Measurements from ENCODE around the gene RNF135. TPM values are rescaled to one million over a fixed set of nuclear protein-coding genes. Genes with fewer than 3 reads are reported as not detected.
"Not testable (repeated sequence)": the region's sequence is repeated elsewhere in the genome, so short reads cannot be mapped to it uniquely, and the experiment has no call there.

Gene RNF135
- total RNA-seq, 2 donors from 2014 or later = 14.8 to 20.7 TPM

DNA sequence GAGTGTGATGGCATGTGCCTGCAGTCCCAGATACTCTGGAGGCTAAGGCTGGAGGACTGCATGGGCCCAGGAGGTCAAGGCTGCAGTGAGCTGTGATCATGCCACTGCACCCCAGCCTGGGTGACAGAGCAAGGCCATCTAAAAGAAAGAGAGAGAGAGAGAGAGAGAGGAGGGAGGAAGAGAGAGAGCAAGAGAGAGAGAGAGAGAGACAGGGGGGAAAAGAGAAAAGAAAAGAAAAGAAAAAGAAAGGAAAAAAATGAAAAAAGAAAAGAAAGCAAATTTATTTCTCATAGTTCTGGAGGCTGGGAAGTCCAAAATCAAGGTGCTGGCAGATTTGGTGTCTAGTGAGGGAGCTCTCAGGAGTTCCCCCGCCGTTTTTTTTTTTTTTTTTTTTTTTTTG is 33.3 kb downstream of the RNF135 start:
- H3K4me1 ChIP-seq (ENCODE audit: control insufficient read depth, insufficient read depth, low read length) = no peaks in the 10 kb centered on the region
- H3K27ac ChIP-seq (ENCODE audit: low read depth, low read length) = no peak overlapping the region
- WGBS, 2 experiments (ENCODE audit: insufficient coverage in 1 of 2, insufficient read length in 1 of 2) = 82% methylated on average over 2 of the region's 2 CpGs; no CpG with 5 or more reads in 1 of the 2 experiments
- H3K9ac ChIP-seq (ENCODE audit: extremely low read depth, low read length, poor library complexity, severe bottlenecking) = no peak overlapping the region
- no peak overlapping the region for H3K4me3 Mint-ChIP-seq
- no peaks in the 10 kb centered on the region for H3K36me3 ChIP-seq (ENCODE audit: control insufficient read depth, insufficient read depth, low read length)
- peaks cover 5% of the 10 kb centered on the region for H3K9me3 Mint-ChIP-seq
- H3K27me3 ChIP-seq (ENCODE audit: control insufficient read depth, insufficient read depth, low read length, poor library complexity, severe bottlenecking) = peaks cover 16% of the 10 kb centered on the region
- TF ChIP-seq, protein P1, sequence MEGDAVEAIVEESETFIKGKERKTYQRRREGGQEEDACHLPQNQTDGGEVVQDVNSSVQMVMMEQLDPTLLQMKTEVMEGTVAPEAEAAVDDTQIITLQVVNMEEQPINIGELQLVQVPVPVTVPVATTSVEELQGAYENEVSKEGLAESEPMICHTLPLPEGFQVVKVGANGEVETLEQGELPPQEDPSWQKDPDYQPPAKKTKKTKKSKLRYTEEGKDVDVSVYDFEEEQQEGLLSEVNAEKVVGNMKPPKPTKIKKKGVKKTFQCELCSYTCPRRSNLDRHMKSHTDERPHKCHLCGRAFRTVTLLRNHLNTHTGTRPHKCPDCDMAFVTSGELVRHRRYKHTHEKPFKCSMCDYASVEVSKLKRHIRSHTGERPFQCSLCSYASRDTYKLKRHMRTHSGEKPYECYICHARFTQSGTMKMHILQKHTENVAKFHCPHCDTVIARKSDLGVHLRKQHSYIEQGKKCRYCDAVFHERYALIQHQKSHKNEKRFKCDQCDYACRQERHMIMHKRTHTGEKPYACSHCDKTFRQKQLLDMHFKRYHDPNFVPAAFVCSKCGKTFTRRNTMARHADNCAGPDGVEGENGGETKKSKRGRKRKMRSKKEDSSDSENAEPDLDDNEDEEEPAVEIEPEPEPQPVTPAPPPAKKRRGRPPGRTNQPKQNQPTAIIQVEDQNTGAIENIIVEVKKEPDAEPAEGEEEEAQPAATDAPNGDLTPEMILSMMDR (conservative IDR thresholded peaks at IDR 0.05) = no peak
- no peak for DNase-seq
- H3K36me3 Mint-ChIP-seq (ENCODE audit: low read depth) = peaks cover 21% of the 10 kb centered on the region
- peaks cover 10% of the 10 kb centered on the region for H3K4me1 Mint-ChIP-seq
- H3K4me3 ChIP-seq (ENCODE audit: low read length) = no peak overlapping the region
- peaks cover 2% of the 10 kb centered on the region for H3K9me3 ChIP-seq (ENCODE audit: control insufficient read depth, low read length)
- H3K27me3 Mint-ChIP-seq (ENCODE audit: insufficient read depth) = peaks cover 14% of the 10 kb centered on the region
- H3K27ac Mint-ChIP-seq = no peak overlapping the region

DNA sequence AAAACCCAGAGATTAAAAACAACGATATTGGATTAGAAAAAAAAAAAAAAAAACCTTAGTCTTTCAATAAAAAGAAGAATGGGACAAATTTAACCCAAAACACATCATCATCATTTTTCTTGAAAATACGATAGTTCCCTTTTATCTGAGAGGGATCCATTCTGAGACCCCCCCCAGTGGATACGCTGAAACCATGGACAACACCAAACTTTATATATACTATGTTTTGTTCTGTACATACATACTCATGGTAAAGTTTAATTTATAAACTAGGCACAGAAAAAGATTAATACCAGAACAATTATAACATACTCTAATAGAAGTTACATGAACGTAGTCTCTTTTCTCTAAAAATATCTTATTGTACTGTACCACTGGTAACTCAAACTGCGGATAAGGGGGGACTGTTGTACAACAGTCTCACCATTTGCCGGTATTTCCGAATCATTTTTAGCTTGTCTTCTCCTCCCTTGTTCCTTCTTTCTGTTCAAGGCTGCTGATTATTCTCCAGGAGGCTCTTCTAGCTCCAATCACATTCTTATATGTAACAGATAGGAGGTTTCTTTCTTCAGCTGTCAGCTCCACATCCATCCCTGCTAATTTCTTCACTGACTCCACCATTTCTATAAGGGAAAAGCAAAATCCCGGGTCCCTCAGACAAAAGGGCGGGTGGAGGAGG is 37.0 kb downstream of the RNF135 start:
- Mint-ChIP-seq H3K27me3 (ENCODE audit: insufficient read depth) (peaks cover 34% of the 10 kb centered on the region), H3K4me3 (peak overlapping the region; percentile 84), H3K27ac (no peak overlapping the region), H3K36me3 (ENCODE audit: low read depth) (peaks cover 5% of the 10 kb centered on the region), H3K4me1 (peaks cover 8% of the 10 kb centered on the region), H3K9me3 (peaks cover 2% of the 10 kb centered on the region)
- no peaks in the 10 kb centered on the region for H3K36me3 ChIP-seq (ENCODE audit: control insufficient read depth, insufficient read depth, low read length)
- no peaks in the 10 kb centered on the region for H3K9me3 ChIP-seq (ENCODE audit: control insufficient read depth, low read length)
- TF ChIP-seq, protein P1 (conservative IDR thresholded peaks at IDR 0.05) = no peak
- peaks cover 26% of the 10 kb centered on the region for H3K27me3 ChIP-seq (ENCODE audit: control insufficient read depth, insufficient read depth, low read length, poor library complexity, severe bottlenecking)
- H3K27ac ChIP-seq (ENCODE audit: low read depth, low read length) = no peak overlapping the region
- no peaks in the 10 kb centered on the region for H3K4me1 ChIP-seq (ENCODE audit: control insufficient read depth, insufficient read depth, low read length)
- H3K4me3 ChIP-seq (ENCODE audit: low read length) = peak overlapping the region; percentile 81
- no peak for DNase-seq
- WGBS, 2 experiments (ENCODE audit: insufficient coverage in 1 of 2, insufficient read length in 1 of 2) = 69 to 98% methylated on average over 4 to 8 of the region's 9 CpGs
- peak overlapping the region; percentile 27 for H3K9ac ChIP-seq (ENCODE audit: extremely low read depth, low read length, poor library complexity, severe bottlenecking)

DNA sequence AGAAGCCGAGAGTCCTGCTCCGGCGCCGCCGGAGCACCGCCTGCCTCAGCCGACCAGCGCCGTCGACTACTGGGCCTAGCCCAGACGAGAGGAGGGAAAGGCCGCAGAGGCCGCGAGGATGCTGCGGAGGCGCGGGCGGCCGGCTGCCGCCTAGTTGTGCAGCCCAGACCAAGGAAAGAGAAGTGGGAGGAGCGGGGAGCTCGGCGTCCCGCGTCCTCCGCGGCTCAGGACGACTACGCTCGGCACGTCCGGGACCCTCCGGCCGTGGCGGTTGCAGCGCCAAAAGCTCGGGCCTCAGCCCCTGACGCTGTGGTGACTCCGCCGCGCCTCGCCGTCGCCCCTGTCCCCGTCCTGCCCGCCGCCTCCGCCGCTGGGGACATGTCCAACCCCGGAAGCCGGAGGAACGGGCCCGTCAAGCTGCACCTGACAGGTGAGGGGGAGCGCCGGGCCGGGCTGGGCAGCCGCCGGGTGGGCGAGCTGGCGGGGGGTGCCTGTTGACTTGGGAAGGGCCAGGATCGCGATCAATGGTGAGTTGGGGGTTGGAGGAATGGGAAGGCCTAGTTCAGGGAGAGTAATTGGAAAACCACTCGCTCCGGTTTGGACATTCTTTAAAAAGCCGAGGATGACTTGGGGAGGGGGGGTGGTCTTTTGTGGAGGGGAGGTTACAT is 37.7 kb downstream of the RNF135 start:
- Histone ChIP-seq H3K27ac (ENCODE audit: low read depth, low read length) (no peak overlapping the region), H3K4me1 (ENCODE audit: control insufficient read depth, insufficient read depth, low read length) (no peaks in the 10 kb centered on the region), H3K9me3 (ENCODE audit: control insufficient read depth, low read length) (no peaks in the 10 kb centered on the region), H3K4me3 (ENCODE audit: low read length) (peak overlapping the region; percentile 81), H3K27me3 (ENCODE audit: control insufficient read depth, insufficient read depth, low read length, poor library complexity, severe bottlenecking) (peaks cover 26% of the 10 kb centered on the region), H3K9ac (ENCODE audit: extremely low read depth, low read length, poor library complexity, severe bottlenecking) (peak overlapping the region; percentile 27), H3K36me3 (ENCODE audit: control insufficient read depth, insufficient read depth, low read length) (no peaks in the 10 kb centered on the region)
- 4 to 6% methylated on average over 16 to 65 of the region's 65 CpGs for WGBS, 2 experiments (ENCODE audit: insufficient coverage in 1 of 2, insufficient read length in 1 of 2)
- H3K27me3 Mint-ChIP-seq (ENCODE audit: insufficient read depth) = peaks cover 34% of the 10 kb centered on the region
- peaks cover 5% of the 10 kb centered on the region for H3K36me3 Mint-ChIP-seq (ENCODE audit: low read depth)
- peak overlapping the region; percentile 61 for H3K27ac Mint-ChIP-seq
- TF ChIP-seq, protein P1 (conservative IDR thresholded peaks at IDR 0.05) = peak; percentile 15
- peak; percentile 94 for DNase-seq
- H3K4me1 Mint-ChIP-seq = peaks cover 8% of the 10 kb centered on the region
- peak overlapping the region; percentile 84 for H3K4me3 Mint-ChIP-seq
- peaks cover 2% of the 10 kb centered on the region for H3K9me3 Mint-ChIP-seq

DNA sequence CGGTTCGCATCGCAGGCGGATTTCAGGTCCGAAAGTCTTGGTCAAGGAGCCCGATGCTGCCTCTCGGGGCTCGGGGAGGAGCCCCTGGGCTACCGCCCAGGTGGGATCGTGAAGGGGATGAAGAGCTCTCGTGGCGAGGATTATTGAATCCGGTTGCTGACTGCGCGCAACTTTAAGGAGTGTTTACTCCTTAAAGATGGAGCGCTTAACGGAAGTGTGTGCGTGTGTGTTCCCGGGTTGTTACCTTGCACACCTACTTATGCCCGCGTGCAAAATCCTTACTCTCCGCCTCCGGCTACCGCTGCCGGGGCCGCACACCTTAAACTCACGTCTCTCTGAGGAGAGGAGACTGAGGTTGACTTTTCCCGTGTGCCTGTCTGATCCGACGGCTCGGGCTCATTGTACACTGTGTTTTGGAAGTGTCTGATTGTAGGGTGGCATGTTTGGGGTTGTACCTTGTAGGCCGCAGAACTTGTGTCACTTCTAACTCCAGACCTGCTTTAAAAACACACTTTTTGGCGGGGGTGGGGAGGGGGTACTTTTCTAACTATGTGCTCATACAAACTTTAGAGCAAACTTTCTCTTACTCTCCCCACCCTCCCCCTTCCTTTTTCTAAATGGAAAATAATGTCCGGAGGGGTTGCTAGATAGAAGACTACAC is 38.3 kb downstream of the RNF135 start:
- H3K9ac ChIP-seq (ENCODE audit: extremely low read depth, low read length, poor library complexity, severe bottlenecking) = peak overlapping the region; percentile 27
- WGBS, 2 experiments (ENCODE audit: insufficient coverage in 1 of 2, insufficient read length in 1 of 2) = 26 to 31% methylated on average over 13 to 28 of the region's 34 CpGs
- not testable (repeated sequence) for H3K36me3 Mint-ChIP-seq (ENCODE audit: low read depth); H3K36me3 ChIP-seq (ENCODE audit: control insufficient read depth, insufficient read depth, low read length); H3K9me3 Mint-ChIP-seq; H3K9me3 ChIP-seq (ENCODE audit: control insufficient read depth, low read length); H3K4me1 Mint-ChIP-seq; H3K27ac ChIP-seq (ENCODE audit: low read depth, low read length); DNase-seq; H3K4me1 ChIP-seq (ENCODE audit: control insufficient read depth, insufficient read depth, low read length)
- H3K4me3 Mint-ChIP-seq = peak overlapping the region; percentile 84
- peak overlapping the region; percentile 61 for H3K27ac Mint-ChIP-seq
- peak overlapping the region; percentile 81 for H3K4me3 ChIP-seq (ENCODE audit: low read length)
- H3K27me3 Mint-ChIP-seq (ENCODE audit: insufficient read depth) = peaks cover 34% of the 10 kb centered on the region
- peaks cover 26% of the 10 kb centered on the region for H3K27me3 ChIP-seq (ENCODE audit: control insufficient read depth, insufficient read depth, low read length, poor library complexity, severe bottlenecking)

DNA sequence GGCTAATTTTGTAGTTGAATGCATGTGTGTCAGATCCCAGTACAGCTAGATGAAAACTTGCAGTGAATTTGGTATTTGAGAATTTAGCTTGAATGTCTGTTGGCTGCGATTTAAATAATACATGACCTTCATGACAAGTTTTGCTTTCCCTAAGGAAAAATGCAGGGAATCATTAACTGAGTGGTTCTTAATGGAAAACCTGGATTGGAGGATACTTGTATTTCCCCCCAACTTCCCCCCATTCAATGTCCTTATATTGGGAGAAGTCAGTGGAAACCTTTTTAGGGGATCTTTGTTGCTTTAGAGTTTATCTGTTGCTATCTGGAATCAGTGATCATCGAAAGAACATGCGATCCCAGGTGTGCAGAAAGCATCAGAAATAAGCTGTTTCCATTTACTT is 39.2 kb downstream of the RNF135 start:
- H3K27me3 Mint-ChIP-seq (ENCODE audit: insufficient read depth) = peaks cover 34% of the 10 kb centered on the region
- H3K9me3 ChIP-seq (ENCODE audit: control insufficient read depth, low read length); DNase-seq; H3K9me3 Mint-ChIP-seq; H3K9ac ChIP-seq (ENCODE audit: extremely low read depth, low read length, poor library complexity, severe bottlenecking); H3K36me3 ChIP-seq (ENCODE audit: control insufficient read depth, insufficient read depth, low read length); H3K4me3 ChIP-seq (ENCODE audit: low read length); H3K36me3 Mint-ChIP-seq (ENCODE audit: low read depth); H3K4me1 ChIP-seq (ENCODE audit: control insufficient read depth, insufficient read depth, low read length); H3K4me1 Mint-ChIP-seq; H3K27ac ChIP-seq (ENCODE audit: low read depth, low read length); H3K27ac Mint-ChIP-seq: not testable (repeated sequence)
- WGBS, 2 experiments (ENCODE audit: insufficient coverage in 1 of 2, insufficient read length in 1 of 2) = 100% methylated on average over 1 of the region's 3 CpGs
- peak overlapping the region; percentile 10 for H3K4me3 Mint-ChIP-seq
- H3K27me3 ChIP-seq (ENCODE audit: control insufficient read depth, insufficient read depth, low read length, poor library complexity, severe bottlenecking) = peaks cover 26% of the 10 kb centered on the region

Measured in endodermal cell (in vitro differentiated cells).